T-cell (primary cell): ENCODE data around the gene ZNF778. TPM values are rescaled to one million over a fixed set of nuclear protein-coding genes. Genes with fewer than 3 reads are reported as not detected.

ENCODE experiments used
- ATAC-seq, 4 experiments: fragments of 200-7000 bp in 3 of 4; fragments of 150-1000 bp in 1 of 4; cut with Tn5 transposase; replicated peaks in 1 of 4; 1 replicate in 3 of 4; 2 replicates in 1 of 4; pipeline ENCODE4 v1.10.0; 2021; ENCODE audit warnings: moderate library complexity in 3 of 4, mild to moderate bottlenecking in 2 of 4, moderate number of reproducible peaks in 1 of 4
- CTCF ChIA-PET, 2 donors: fragments of 300-600 bp; sonication (Branson Sonifier 250); formaldehyde crosslinking; loops; one replicate each; lab custom pipeline; 2022; ENCODE audit warnings: antibody characterized with exemption in 2 of 2; lab: Charles Lee
- POLR2A ChIA-PET, 2 donors: fragments of 300-600 bp; sonication (Branson Sonifier 250); formaldehyde crosslinking; loops; one replicate each; lab custom pipeline; 2022; ENCODE audit warnings: antibody characterized with exemption in 2 of 2; lab: Charles Lee
- DNase-seq, 35 experiments: peaks; one replicate each; pipeline versions ENCODE4 v3.0.0 to v3.0.0-alpha.2; 2013 to 2023
- H3K27ac ChIP-seq: one replicate; pipeline ENCODE4 v1.5.1; 2013; ENCODE audit warnings: low read length
- H3K27me3 ChIP-seq, 2 experiments: replicated peaks in 1 of 2; 1 replicate in 1 of 2; 2 replicates in 1 of 2; pipeline versions ENCODE4 v1.6.1 to v1.7.0; 2013; ENCODE audit warnings: low read length in 1 of 2, mixed read lengths in 1 of 2; ENCODE audit not compliant: control insufficient read depth in 2 of 2, insufficient read depth in 2 of 2; ENCODE audit errors: extremely low read depth in 1 of 2
- H3K36me3 ChIP-seq, 2 donors: 1 replicate in 1 of 2; 2 replicates in 1 of 2; pipeline versions ENCODE4 v1.6.1 to v1.7.0; 2013; ENCODE audit warnings: low read length in 1 of 2; ENCODE audit not compliant: control insufficient read depth in 2 of 2, insufficient read depth in 1 of 2; ENCODE audit errors: extremely low read depth in 1 of 2
- H3K4me1 ChIP-seq, 2 experiments: 1 replicate in 1 of 2; 2 replicates in 1 of 2; pipeline versions ENCODE4 v1.6.1 to v1.7.0; 2013; ENCODE audit warnings: low read length in 2 of 2, mixed read lengths in 1 of 2; ENCODE audit not compliant: insufficient read depth in 2 of 2, control insufficient read depth in 1 of 2; ENCODE audit errors: extremely low read depth in 1 of 2
- H3K4me3 ChIP-seq, 2 donors: 1 replicate in 1 of 2; 2 replicates in 1 of 2; pipeline versions ENCODE4 v1.5.1 to v1.7.0; 2013; ENCODE audit warnings: mild to moderate bottlenecking in 2 of 2, low read length in 1 of 2, moderate library complexity in 1 of 2; ENCODE audit not compliant: control insufficient read depth in 1 of 2; ENCODE audit errors: extremely low read depth in 1 of 2
- H3K9me3 ChIP-seq: 2 replicates; pipeline ENCODE4 v1.7.0; 2013
- H3K27ac Mint-ChIP-seq, 2 donors: one replicate each; pipeline ENCODE4 v1.8.0; 2020 to 2021; ENCODE audit warnings: mild to moderate bottlenecking in 2 of 2, mixed read lengths in 2 of 2
- H3K27me3 Mint-ChIP-seq, 2 donors: one replicate each; pipeline ENCODE4 v1.8.0; 2021 to 2022; ENCODE audit warnings: mixed read lengths in 2 of 2
- H3K36me3 Mint-ChIP-seq: one replicate; pipeline ENCODE4 v1.8.0; 2021; ENCODE audit warnings: mixed read lengths
- H3K4me1 Mint-ChIP-seq, 3 donors: one replicate each; pipeline ENCODE4 v1.8.0; 2020 to 2022; ENCODE audit warnings: mixed read lengths in 3 of 3, mild to moderate bottlenecking in 1 of 3
- H3K4me3 Mint-ChIP-seq, 3 donors: one replicate each; pipeline ENCODE4 v1.8.0; 2020 to 2022; ENCODE audit warnings: mild to moderate bottlenecking in 3 of 3, mixed read lengths in 3 of 3, moderate library complexity in 3 of 3
- H3K9me3 Mint-ChIP-seq, 3 donors: one replicate each; pipeline ENCODE4 v1.8.0; 2020 to 2022; ENCODE audit warnings: mixed read lengths in 3 of 3
- WGBS: methylation state at CpG from one replicate; pipeline ENCODE4 v1.1.5; 2013; ENCODE audit warnings: missing lambda C conversion rate; ENCODE audit not compliant: insufficient coverage; 5-methylcytosine and 5-hydroxymethylcytosine counted together
- total RNA-seq, 35 experiments: library from RNA in 6 of 35; stranded (reverse) in 6 of 35; fragments of 120-200 nt in 1 of 35; gene quantifications; one replicate each; pipeline versions ENCODE4 v1.2.1 to v1.2.4 and lab custom pipeline; 2013 to 2026

ZNF778 gene
- total RNA-seq, 5 donors from 2014 or later (not counting 1 experiment from before 2014, with no cell fraction given): 6.0 to 16.3 (median 13.6) TPM

DNA sequence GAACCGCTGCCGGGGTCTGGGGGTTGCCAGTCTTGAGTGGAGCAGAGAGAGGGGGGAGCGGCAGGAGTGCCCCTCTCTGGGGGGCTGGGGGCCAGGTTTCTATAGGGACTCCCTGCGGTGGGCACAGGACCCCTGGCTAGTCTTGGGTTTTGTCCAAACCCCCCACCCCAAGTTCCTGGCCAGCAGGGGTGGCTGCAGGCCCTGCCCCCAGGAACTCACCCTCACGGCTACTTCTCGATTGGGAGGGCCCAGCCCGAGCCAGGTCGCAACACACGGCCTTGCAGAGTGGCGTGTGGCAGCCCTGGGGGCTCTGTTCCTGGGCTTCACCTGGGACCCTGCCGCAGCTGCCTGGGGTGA, 45.4 kb upstream of the ZNF778 start:
- H3K4me1 ChIP-seq: peaks cover 9 to 34% of the 10 kb centered on the region in 2 experiments
- peaks cover 0 to 43% of the 10 kb centered on the region in 2 experiments for H3K27me3 ChIP-seq
- no peak overlapping the region for H3K4me3 Mint-ChIP-seq
- no peak for DNase-seq
- no peaks in the 10 kb centered on the region for H3K36me3 ChIP-seq
- ATAC-seq: no peak
- peaks cover 0 to 3% of the 10 kb centered on the region in 2 donors for H3K27me3 Mint-ChIP-seq
- ChIA-PET CTCF (no interaction called here), POLR2A (no interaction called here)
- no peaks in the 10 kb centered on the region for H3K9me3 ChIP-seq
- no peaks in the 10 kb centered on the region for H3K9me3 Mint-ChIP-seq
- no peak overlapping the region for H3K4me3 ChIP-seq
- 91% methylated on average over 9 of the region's 11 CpGs for WGBS
- no peaks in the 10 kb centered on the region for H3K36me3 Mint-ChIP-seq
- no peak overlapping the region for H3K27ac ChIP-seq
- H3K27ac Mint-ChIP-seq: no peak overlapping the region
- H3K4me1 Mint-ChIP-seq: peaks cover 7 to 12% (median 10%) of the 10 kb centered on the region in 3 donors

GRCh38 chr16:89172528-89173173, 44.9 kb upstream of the ZNF778 start:
- ATAC-seq (no peak), DNase-seq (no peak)
- Histone ChIP-seq H3K4me1 (peaks cover 7 to 29% of the 10 kb centered on the region in 2 experiments), H3K9me3 (no peaks in the 10 kb centered on the region), H3K36me3 (no peaks in the 10 kb centered on the region), H3K27me3 (peaks cover 0 to 38% of the 10 kb centered on the region in 2 experiments), H3K27ac (no peak overlapping the region), H3K4me3 (no peak overlapping the region)
- no peak overlapping the region for H3K27ac Mint-ChIP-seq
- peaks cover 0 to 3% of the 10 kb centered on the region in 2 donors for H3K27me3 Mint-ChIP-seq
- ChIA-PET CTCF (no interaction called here), POLR2A (no interaction called here)
- H3K4me3 Mint-ChIP-seq: no peak overlapping the region
- H3K9me3 Mint-ChIP-seq: no peaks in the 10 kb centered on the region
- WGBS: 83% methylated on average over 6 of the region's 13 CpGs
- peaks cover 7 to 12% (median 10%) of the 10 kb centered on the region in 3 donors for H3K4me1 Mint-ChIP-seq
- no peaks in the 10 kb centered on the region for H3K36me3 Mint-ChIP-seq

DNA sequence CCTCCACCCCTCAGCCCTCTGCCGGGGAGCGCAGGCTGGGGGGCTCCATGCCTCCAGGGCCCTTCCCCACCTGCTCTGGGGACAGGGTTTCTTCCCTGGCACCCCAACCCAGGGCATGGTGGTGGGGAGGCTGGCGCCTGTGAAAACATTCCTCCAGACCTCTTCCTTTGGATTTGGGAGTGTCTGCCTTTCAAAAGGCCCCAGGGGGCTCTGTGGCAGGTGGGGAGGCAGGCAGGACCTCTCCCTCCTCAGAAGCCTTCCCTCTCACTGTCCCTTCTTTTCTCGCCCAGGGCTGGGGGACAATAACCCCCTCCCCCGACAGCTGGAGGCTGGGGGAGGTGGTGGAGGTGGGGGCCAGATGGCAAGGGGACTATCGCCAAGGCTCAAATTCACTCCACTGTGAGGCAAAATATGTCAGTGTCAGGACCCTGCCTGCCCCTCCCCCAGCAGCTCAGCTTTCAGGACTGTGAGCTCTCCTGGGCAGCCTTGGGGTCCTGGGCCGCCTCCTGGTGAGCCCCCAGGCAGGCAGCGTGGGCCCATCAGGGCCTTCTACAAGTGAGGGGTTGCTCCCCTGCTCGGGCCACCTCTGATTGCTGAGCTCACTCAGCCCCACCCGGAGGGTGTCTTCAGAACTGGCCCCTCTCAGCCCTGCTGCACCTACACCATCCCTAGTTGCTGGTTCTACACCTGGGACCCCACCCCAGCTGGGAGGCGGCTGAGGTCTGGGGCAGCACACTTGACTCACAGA, 44.2 kb upstream of the ZNF778 start:
- POLR2A ChIA-PET: no interaction called here
- peaks cover 7 to 11% (median 10%) of the 10 kb centered on the region in 3 donors for H3K4me1 Mint-ChIP-seq

GRCh38 chr16:89174055-89174827, 43.3 kb upstream of the ZNF778 start:
- Mint-ChIP-seq H3K36me3 (no peaks in the 10 kb centered on the region), H3K4me1 (peaks cover 7 to 11% (median 10%) of the 10 kb centered on the region in 3 donors), H3K9me3 (no peaks in the 10 kb centered on the region), H3K27ac (no peak overlapping the region), H3K4me3 (no peak overlapping the region), H3K27me3 (peaks cover 0 to 1% of the 10 kb centered on the region in 2 donors)
- Histone ChIP-seq H3K4me1 (peaks cover 7 to 25% of the 10 kb centered on the region in 2 experiments), H3K27ac (no peak overlapping the region), H3K27me3 (peaks cover 0 to 28% of the 10 kb centered on the region in 2 experiments), H3K4me3 (no peak overlapping the region), H3K36me3 (no peaks in the 10 kb centered on the region), H3K9me3 (no peaks in the 10 kb centered on the region)
- 80% methylated on average over 6 of the region's 23 CpGs for WGBS
- ChIA-PET CTCF (no interaction called here), POLR2A (no interaction called here)
- no peak for ATAC-seq
- no peak for DNase-seq

More for the DNA sequence above, 44.2 kb upstream of the ZNF778 start:
- Histone ChIP-seq H3K27ac (no peak overlapping the region), H3K27me3 (peaks cover 0 to 31% of the 10 kb centered on the region in 2 experiments), H3K4me3 (no peak overlapping the region), H3K4me1 (peaks cover 7 to 25% of the 10 kb centered on the region in 2 experiments), H3K9me3 (no peaks in the 10 kb centered on the region), H3K36me3 (no peaks in the 10 kb centered on the region)
- Mint-ChIP-seq H3K27me3 (peaks cover 0 to 3% of the 10 kb centered on the region in 2 donors), H3K36me3 (no peaks in the 10 kb centered on the region), H3K4me3 (no peak overlapping the region), H3K27ac (no peak overlapping the region), H3K9me3 (no peaks in the 10 kb centered on the region)
- DNase-seq (no peak), ATAC-seq (no peak)
- WGBS: 80% methylated on average over 3 of the region's 11 CpGs
- CTCF ChIA-PET: no interaction called here

DNA sequence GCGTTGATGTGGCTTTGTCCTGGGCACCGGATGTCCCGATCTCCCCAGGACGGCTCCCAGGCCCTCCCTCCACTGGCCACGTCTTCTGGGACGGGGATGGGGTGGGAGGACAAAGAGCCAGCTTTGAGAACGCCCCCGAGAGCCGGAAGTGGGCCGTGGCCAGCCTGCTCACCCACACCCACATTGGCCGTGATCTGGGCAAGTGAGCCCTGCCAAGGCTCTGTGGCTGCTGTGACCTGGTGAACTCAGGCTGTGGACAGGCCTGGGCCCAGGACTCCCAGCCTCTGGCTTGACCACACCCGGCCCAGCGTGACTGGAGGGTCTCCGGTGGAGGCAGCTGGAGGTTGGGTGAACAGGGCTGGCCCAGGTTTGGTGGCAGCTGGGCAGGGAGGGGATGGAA, 42.6 kb upstream of the ZNF778 start:
- Histone ChIP-seq H3K36me3 (no peaks in the 10 kb centered on the region), H3K27me3 (peaks cover 0 to 22% of the 10 kb centered on the region in 2 experiments), H3K4me3 (no peak overlapping the region), H3K4me1 (peaks cover 7 to 22% of the 10 kb centered on the region in 2 experiments), H3K27ac (no peak overlapping the region), H3K9me3 (no peaks in the 10 kb centered on the region)
- WGBS: 76% methylated on average over 8 of the region's 14 CpGs
- H3K4me3 Mint-ChIP-seq: no peak overlapping the region
- no peaks in the 10 kb centered on the region for H3K36me3 Mint-ChIP-seq
- peaks cover 0 to 1% of the 10 kb centered on the region in 2 donors for H3K27me3 Mint-ChIP-seq
- no peak for ATAC-seq
- H3K9me3 Mint-ChIP-seq: no peaks in the 10 kb centered on the region
- CTCF ChIA-PET: no interaction called here
- H3K4me1 Mint-ChIP-seq: peaks cover 7 to 11% (median 10%) of the 10 kb centered on the region in 3 donors
- H3K27ac Mint-ChIP-seq: no peak overlapping the region
- DNase-seq: no peak
- POLR2A ChIA-PET: no interaction called here
